RWPE1 (cell line): Measurements from ENCODE around the gene PIN1.

Source experiments
- CTCF ChIA-PET: fragments of 350-600 bp; sonication (Branson Sonifier 250); formaldehyde crosslinking; extraction: SDS; loops from one replicate; lab custom pipeline; 2021; lab: Yijun Ruan, JAX
- POLR2A ChIA-PET: fragments of 400-600 bp; formaldehyde crosslinking; extraction: SDS; loops from one replicate; lab custom pipeline; 2020; ENCODE audit warnings: antibody characterized with exemption; ENCODE audit not compliant: low non-redundant PET; lab: Yijun Ruan, JAX
- DNase-seq: peaks from one replicate; pipeline ENCODE4 v3.0.0; 2012; ENCODE audit warnings: low spot score
- H3K27ac ChIP-seq: fragments of 450-650 bp; 2 replicates; pipeline ENCODE4 v1.5.1; 2017
- CTCF ChIP-seq: fragments of 450-650 bp; conservative IDR thresholded peaks from 2 replicates; pipeline ENCODE4 v1.5.1; 2017; ENCODE audit warnings: low read depth, mild to moderate bottlenecking

Gene PIN1

GRCh38 chr19:9872618-9873242, 37.6 kb downstream of the PIN1 start:
- DNase-seq: no peak
- no peak for TF ChIP-seq CTCF
- ChIA-PET CTCF (interaction anchor here (0.6 kb wide), 1 partner anchor 1921 kb away, joined by 3 read pairs; no protein-coding TSS in a partner anchor), POLR2A (no interaction called here)
- H3K27ac ChIP-seq: no peak overlapping the region

- POLR2A ChIA-PET: interaction anchor here (0.7 kb wide), 1 partner anchor 17 kb away, joined by 6 read pairs; no protein-coding TSS in a partner anchor
- DNase-seq: no peak
- TF ChIP-seq CTCF: no peak
- H3K27ac ChIP-seq: no peak overlapping the region
- CTCF ChIA-PET: interaction anchor here (0.7 kb wide), 1 partner anchor 69 kb away, joined by 4 read pairs; no protein-coding TSS in a partner anchor
Measured at GRCh38 chr19:9875031-9875627, 40.0 kb downstream of the PIN1 start.

- CTCF ChIA-PET: interaction anchor here (0.7 kb wide), 1 partner anchor 69 kb away, joined by 4 read pairs; no protein-coding TSS in a partner anchor
- POLR2A ChIA-PET: interaction anchor here (0.6 kb wide), 1 partner anchor 11 kb away, joined by 7 read pairs; no protein-coding TSS in a partner anchor
- no peak for TF ChIP-seq CTCF
- no peak overlapping the region for H3K27ac ChIP-seq
- no peak for DNase-seq
Measured at GRCh38 chr19:9875796-9876195, 40.7 kb downstream of the PIN1 start.

- POLR2A ChIA-PET: no interaction called here
- CTCF ChIA-PET: interaction anchor here (0.6 kb wide), 1 partner anchor 20 kb away, joined by 3 read pairs; no protein-coding TSS in a partner anchor
Measured at GRCh38 chr19:9877780-9878510, 42.8 kb downstream of the PIN1 start.

GRCh38 chr19:9878511-9879196, 43.5 kb downstream of the PIN1 start:
- DNase-seq: no peak
- H3K27ac ChIP-seq: peak overlapping the region; percentile 30; the same call in 1 of the 2 replicates
- CTCF ChIA-PET: no interaction called here
- POLR2A ChIA-PET: no interaction called here
- TF ChIP-seq CTCF: no peak

More at GRCh38 chr19:9877780-9878510, 42.8 kb downstream of the PIN1 start:
- DNase-seq: peak; percentile 59
- peak overlapping the region; percentile 30; the same call in 1 of the 2 replicates for H3K27ac ChIP-seq
- TF ChIP-seq CTCF: no peak
